Activated CD4-positive, alpha-beta T cell treated with anti-CD3 and anti-CD28 coated beads, Interleukin-2, amount 50 U/mL, for 16 hours (primary cell): ENCODE results near the gene NISCH.

Source experiments
- DNase-seq: peaks from one replicate; pipeline ENCODE4 v3.0.0-alpha.2; 2020

NISCH gene

GRCh38 chr3:52455283-52456168 lies at the start of gene NISCH:
TSS of gene NISCH (plus strand) at chr3:52455604. CDS start at chr3:52455642, 38 bp downstream.
- DNase-seq, result peak; percentile 94

- DNase-seq, result no peak
These were observed 49.2 kb upstream of the NISCH start for GRCh38 chr3:52406231-52406661.

GRCh38 chr3:52406791-52407510 lies 48.5 kb upstream of the NISCH start:
- no peak for DNase-seq

GRCh38 chr3:52407779-52408178 lies 47.6 kb upstream of the NISCH start:
- no peak for DNase-seq

GRCh38 chr3:52408466-52408865 lies 46.9 kb upstream of the NISCH start:
- no peak for DNase-seq

GRCh38 chr3:52415800-52416199 lies 39.6 kb upstream of the NISCH start:
- DNase-seq, result no peak

- no peak for DNase-seq
These were observed 35.0 kb upstream of the NISCH start for GRCh38 chr3:52420388-52420787.

GRCh38 chr3:52422669-52423068 lies 32.7 kb upstream of the NISCH start:
- no peak for DNase-seq

- DNase-seq, result no peak
These were observed 32.2 kb upstream of the NISCH start for GRCh38 chr3:52423173-52423572.

- DNase-seq, result peak; percentile 49
These were observed 27.0 kb upstream of the NISCH start for GRCh38 chr3:52428151-52429005.

- no peak for DNase-seq
These were observed 26.4 kb upstream of the NISCH start for GRCh38 chr3:52429031-52429430.

- no peak for DNase-seq
These were observed 25.5 kb upstream of the NISCH start for GRCh38 chr3:52429779-52430415.

GRCh38 chr3:52430416-52430810 lies 25.0 kb upstream of the NISCH start:
- DNase-seq, result no peak

GRCh38 chr3:52431459-52432223 lies 23.8 kb upstream of the NISCH start:
- DNase-seq, result no peak

GRCh38 chr3:52432225-52432624 lies 23.2 kb upstream of the NISCH start:
- DNase-seq, result no peak

- DNase-seq, result no peak
These were observed 22.7 kb upstream of the NISCH start for GRCh38 chr3:52432691-52433141.

GRCh38 chr3:52433328-52433995 lies 21.9 kb upstream of the NISCH start:
- peak; percentile 22 for DNase-seq

GRCh38 chr3:52433996-52434479 lies 21.4 kb upstream of the NISCH start:
- DNase-seq, result no peak

GRCh38 chr3:52434491-52435115 lies 20.8 kb upstream of the NISCH start:
- no peak for DNase-seq
